Stimulated activated naive CD8-positive, alpha-beta T cell treated with anti-CD3 and anti-CD28 coated beads, Interleukin-15, Interleukin-2, amounts not matched to agents 100 ng/mL and 50 ng/mL, for 24 hours (primary cell): Measurements from ENCODE around the gene TNFRSF8.
A peak's percentile ranks its signal among the peaks of the same experiment; 100 is the strongest.

Experiments
- H3K27ac Mint-ChIP-seq: one replicate; pipeline ENCODE4 v1.8.0; 2021; ENCODE audit warnings: mild to moderate bottlenecking, mixed read lengths
- H3K27me3 Mint-ChIP-seq: one replicate; pipeline ENCODE4 v1.8.0; 2021; ENCODE audit warnings: mixed read lengths
- H3K36me3 Mint-ChIP-seq: one replicate; pipeline ENCODE4 v1.8.0; 2021; ENCODE audit warnings: low read depth, mixed read lengths
- H3K4me1 Mint-ChIP-seq: one replicate; pipeline ENCODE4 v1.8.0; 2021; ENCODE audit warnings: low read depth, mixed read lengths
- H3K4me3 Mint-ChIP-seq: one replicate; pipeline ENCODE4 v1.8.0; 2021; ENCODE audit warnings: mild to moderate bottlenecking, mixed read lengths
- H3K9me3 Mint-ChIP-seq: one replicate; pipeline ENCODE4 v1.8.0; 2021; ENCODE audit warnings: mixed read lengths

Gene TNFRSF8

DNA sequence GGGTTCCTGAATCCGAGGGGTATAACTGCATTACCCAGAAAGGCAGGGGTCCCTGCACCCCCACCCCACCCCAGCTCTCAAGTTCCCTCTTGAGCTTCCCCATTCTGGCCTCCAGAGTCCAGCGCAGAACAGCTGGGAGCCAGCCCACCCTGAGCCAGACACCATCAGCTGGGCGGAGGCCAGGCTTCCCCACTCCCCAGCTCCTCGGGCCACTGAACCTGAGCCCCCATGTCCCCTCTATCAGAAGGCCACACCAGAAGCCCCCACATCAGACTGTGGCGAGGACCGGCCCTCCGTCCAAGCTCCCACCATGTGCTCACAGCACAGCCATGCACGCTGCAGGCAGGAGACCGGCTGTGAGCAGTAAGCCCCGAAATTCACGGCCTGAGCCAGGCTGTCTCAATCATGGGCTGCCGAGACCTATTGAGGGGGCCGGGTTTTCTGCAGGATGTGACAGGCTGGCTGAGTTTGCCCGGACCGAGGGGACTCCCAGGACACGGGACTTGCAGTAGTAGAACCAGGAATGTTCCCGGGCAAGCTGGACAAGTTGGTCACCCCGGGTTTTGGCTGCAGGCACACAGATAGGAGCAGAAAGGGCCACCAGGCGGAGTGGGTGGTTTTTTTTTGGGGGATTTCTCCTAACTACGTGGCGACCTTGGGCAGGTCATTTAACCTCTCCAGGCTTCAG lies 78.2 kb downstream of the TNFRSF8 start:
- peaks cover 37% of the 10 kb centered on the region for H3K4me1 Mint-ChIP-seq
- no peak overlapping the region for H3K27ac Mint-ChIP-seq
- H3K4me3 Mint-ChIP-seq, result no peak overlapping the region

GRCh38 chr1:12142141-12142823 lies 79.2 kb downstream of the TNFRSF8 start:
- Mint-ChIP-seq H3K4me3 (no peak overlapping the region), H3K4me1 (peaks cover 47% of the 10 kb centered on the region), H3K36me3 (no peaks in the 10 kb centered on the region), H3K27me3 (no peaks in the 10 kb centered on the region), H3K9me3 (no peaks in the 10 kb centered on the region), H3K27ac (no peak overlapping the region)

More for the DNA sequence above, 78.2 kb downstream of the TNFRSF8 start:
- Mint-ChIP-seq H3K36me3 (no peaks in the 10 kb centered on the region), H3K27me3 (no peaks in the 10 kb centered on the region), H3K9me3 (no peaks in the 10 kb centered on the region)

- H3K27me3 Mint-ChIP-seq, result no peaks in the 10 kb centered on the region
- H3K4me1 Mint-ChIP-seq, result peaks cover 55% of the 10 kb centered on the region
- no peaks in the 10 kb centered on the region for H3K36me3 Mint-ChIP-seq
- peak overlapping the region; percentile 86 for H3K27ac Mint-ChIP-seq
- H3K9me3 Mint-ChIP-seq, result no peaks in the 10 kb centered on the region
- H3K4me3 Mint-ChIP-seq, result no peak overlapping the region
These were observed 80.0 kb downstream of the TNFRSF8 start for GRCh38 chr1:12142891-12143630.

DNA sequence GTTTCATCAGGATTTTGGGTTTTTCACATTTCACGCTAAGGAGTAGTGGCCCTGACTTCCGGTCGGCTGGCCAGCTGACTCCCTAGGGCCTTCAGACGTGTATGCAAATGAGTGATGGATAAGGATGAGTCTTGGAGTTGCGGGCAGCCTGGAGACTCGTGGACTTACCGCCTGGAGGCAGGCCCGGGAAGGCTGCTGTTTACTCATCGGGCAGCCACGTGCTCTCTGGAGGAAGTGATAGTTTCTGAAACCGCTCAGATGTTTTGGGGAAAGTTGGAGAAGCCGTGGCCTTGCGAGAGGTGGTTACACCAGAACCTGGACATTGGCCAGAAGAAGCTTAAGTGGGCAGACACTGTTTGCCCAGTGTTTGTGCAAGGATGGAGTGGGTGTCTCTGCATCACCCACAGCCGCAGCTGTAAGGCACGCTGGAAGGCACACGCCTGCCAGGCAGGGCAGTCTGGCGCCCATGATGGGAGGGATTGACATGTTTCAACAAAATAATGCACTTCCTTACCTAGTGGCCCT lies 80.6 kb downstream of the TNFRSF8 start:
- H3K4me1 Mint-ChIP-seq, result peaks cover 61% of the 10 kb centered on the region
- H3K27me3 Mint-ChIP-seq, result no peaks in the 10 kb centered on the region
- H3K9me3 Mint-ChIP-seq, result no peaks in the 10 kb centered on the region
- peak overlapping the region; percentile 30 for H3K4me3 Mint-ChIP-seq
- peak overlapping the region; percentile 86 for H3K27ac Mint-ChIP-seq
- H3K36me3 Mint-ChIP-seq, result no peaks in the 10 kb centered on the region

DNA sequence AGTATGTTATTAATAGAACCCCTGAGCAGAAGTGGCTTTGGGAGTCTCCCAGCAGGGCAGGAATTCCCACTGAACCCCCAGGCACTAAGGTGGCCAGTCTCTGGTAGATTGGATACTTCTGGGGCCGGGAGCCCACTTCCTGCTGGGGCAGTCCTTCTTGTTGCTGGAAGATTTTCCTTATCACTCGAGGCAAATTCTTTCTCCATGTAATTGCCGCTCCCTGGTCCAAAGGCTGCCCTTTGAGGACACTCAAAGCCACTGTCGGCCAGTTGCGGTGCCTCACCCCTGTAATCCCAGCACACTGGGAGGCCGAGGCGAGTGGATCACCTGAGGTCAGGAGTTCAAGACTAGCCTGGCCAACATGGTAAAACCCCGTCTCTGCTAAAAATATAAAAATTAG lies 81.1 kb downstream of the TNFRSF8 start:
- peaks cover 64% of the 10 kb centered on the region for H3K4me1 Mint-ChIP-seq
- no peaks in the 10 kb centered on the region for H3K9me3 Mint-ChIP-seq
- H3K4me3 Mint-ChIP-seq, result no peak overlapping the region
- peak overlapping the region; percentile 86 for H3K27ac Mint-ChIP-seq
- H3K27me3 Mint-ChIP-seq, result no peaks in the 10 kb centered on the region
- no peaks in the 10 kb centered on the region for H3K36me3 Mint-ChIP-seq

DNA sequence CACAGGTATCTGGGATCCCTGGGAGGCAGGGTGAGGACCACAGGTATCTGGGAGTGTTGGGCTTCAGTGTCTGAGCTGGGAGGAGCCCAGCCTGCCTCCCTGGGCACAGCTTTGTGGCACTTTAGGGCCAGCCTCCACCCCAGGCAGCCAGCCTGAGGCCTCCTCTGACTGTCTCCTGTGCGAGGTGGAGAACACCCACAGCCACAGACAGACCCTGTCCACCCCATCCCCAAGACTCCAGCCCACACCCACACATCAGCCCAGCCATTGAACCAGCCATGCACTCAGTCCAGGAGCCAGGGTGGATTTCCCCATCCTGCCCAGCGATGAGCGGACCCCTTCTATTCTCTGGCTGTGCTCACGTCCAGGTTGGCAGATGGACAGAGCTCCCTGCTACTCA lies 81.9 kb downstream of the TNFRSF8 start:
- Mint-ChIP-seq H3K9me3 (peaks cover 3% of the 10 kb centered on the region), H3K4me1 (peaks cover 68% of the 10 kb centered on the region), H3K36me3 (peaks cover 5% of the 10 kb centered on the region), H3K27me3 (no peaks in the 10 kb centered on the region), H3K27ac (no peak overlapping the region), H3K4me3 (no peak overlapping the region)

GRCh38 chr1:12145616-12146342 lies 82.7 kb downstream of the TNFRSF8 start:
- Mint-ChIP-seq H3K27me3 (no peaks in the 10 kb centered on the region), H3K4me3 (no peak overlapping the region), H3K36me3 (peaks cover 5% of the 10 kb centered on the region), H3K27ac (no peak overlapping the region), H3K9me3 (peaks cover 3% of the 10 kb centered on the region), H3K4me1 (peaks cover 76% of the 10 kb centered on the region)

DNA sequence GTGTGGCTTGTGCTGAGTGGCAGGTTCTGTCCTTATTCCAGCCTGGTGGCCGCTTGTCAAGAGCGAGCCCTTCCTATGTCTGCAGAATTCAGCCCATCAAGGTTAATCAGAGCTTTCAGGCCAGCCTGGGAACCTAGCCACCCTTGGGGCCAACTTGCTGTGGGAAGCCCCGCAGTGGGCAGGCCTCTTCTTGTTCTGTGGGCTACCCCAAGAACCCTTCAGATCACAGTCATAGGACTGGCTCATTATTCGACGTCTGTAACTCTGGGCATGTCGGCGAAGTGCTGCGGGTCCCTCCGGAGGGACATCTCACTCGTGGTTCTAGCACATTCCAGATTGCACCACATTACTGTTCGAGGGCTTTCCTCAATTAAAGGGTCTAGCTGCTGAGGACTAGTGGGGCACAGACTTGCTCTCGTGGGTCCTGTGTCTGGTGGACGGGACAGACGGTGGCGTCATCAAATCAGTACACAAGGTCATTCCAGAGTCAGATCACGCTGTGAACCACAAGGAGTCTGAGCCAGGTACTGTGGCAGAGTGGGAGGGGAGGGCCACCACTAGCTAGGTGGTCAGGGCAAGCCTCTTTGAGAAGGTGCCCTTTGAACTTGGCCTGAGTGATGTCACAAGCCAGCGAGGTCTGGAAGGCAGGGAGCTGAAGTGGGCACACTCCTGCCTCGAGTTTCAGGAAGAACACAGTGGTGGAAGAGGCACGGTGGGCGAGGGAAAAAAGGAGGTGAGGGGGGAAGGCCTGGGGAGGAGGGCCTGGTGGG lies 83.4 kb downstream of the TNFRSF8 start:
- Mint-ChIP-seq H3K9me3 (peaks cover 7% of the 10 kb centered on the region), H3K27me3 (no peaks in the 10 kb centered on the region), H3K36me3 (peaks cover 5% of the 10 kb centered on the region), H3K4me3 (no peak overlapping the region), H3K4me1 (peaks cover 84% of the 10 kb centered on the region), H3K27ac (peak overlapping the region; percentile 34)

- no peaks in the 10 kb centered on the region for H3K27me3 Mint-ChIP-seq
- peak overlapping the region; percentile 34 for H3K27ac Mint-ChIP-seq
- H3K4me1 Mint-ChIP-seq, result peaks cover 91% of the 10 kb centered on the region
- H3K4me3 Mint-ChIP-seq, result no peak overlapping the region
- peaks cover 5% of the 10 kb centered on the region for H3K36me3 Mint-ChIP-seq
- peaks cover 7% of the 10 kb centered on the region for H3K9me3 Mint-ChIP-seq
These were observed 84.1 kb downstream of the TNFRSF8 start for GRCh38 chr1:12147201-12147701.

DNA sequence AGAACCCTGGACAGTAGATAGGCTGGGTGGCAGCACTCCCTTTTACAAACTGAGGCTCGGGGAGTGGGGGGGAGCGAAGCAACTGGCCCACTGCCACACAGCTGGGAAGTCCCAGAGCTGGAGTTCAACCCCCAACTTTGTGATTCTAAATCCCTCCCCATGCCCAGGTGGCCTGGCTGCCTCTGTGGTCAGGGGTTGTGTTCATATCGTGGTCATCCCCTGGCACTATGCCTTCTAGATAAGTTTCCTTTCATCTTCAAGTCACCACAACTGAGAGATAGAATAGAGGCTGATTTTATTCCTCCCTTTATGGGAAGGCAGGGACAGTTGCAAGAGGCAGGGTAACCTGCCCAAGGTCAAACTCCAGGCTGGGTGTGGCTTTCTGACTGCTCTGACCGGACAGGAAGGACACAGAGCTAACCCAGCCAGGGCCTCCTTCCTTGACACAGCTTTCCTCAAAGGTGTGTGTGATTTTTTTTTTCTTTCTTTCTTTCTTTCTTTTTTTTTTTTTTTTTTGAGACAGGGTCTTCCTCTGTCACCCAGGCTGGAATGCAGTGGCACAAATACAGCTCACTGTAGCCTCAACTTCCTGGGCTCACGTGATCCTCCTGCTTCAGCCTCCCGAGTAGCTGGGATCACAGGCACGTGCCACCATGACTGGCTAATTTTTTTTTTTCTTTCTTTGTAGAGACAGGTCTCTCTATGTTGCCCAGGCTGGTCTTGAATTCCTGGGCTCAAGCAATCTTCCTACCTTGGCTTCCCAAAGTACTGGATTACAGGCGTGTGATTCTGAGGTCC lies 85.3 kb downstream of the TNFRSF8 start:
- no peaks in the 10 kb centered on the region for H3K27me3 Mint-ChIP-seq
- no peak overlapping the region for H3K4me3 Mint-ChIP-seq

DNA sequence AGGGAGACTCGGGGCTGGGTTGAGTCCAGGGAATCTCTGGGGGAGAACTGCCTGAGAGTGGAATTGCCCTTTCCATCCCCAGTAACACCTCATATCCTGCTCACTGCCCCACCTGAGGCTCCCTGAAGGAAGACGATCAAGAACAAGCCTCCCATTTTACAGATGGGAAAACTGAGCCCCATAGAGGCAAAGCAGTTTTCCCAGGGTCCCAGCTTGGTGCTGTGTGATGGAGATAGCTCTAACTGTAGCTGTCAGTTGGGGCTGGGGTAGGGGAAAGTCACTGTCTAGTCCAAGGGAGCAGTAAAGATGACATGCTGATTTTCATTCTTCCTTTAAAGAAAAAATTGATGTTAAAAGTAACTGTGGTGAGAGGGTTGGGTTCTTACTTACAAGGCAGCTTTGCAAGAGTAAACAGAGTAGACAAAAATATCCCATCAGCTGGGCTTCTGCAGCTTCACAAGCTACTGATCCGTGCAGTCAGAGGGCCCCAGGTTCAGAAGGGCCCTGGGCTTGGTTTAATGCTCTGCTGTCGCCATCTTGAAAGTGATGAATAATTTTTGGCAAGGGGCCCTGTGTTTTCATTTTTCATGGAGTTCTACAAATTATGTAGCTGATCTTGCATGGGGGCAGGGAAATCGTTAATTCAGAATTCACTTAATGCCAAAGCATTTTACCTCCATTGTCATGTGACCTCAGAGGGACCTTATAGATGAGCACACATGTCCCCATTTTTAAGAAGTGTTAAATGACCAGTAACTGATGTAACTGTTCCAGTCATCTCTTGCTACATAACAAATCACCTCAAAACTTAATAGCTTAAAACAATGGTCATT lies 86.1 kb downstream of the TNFRSF8 start:
- peaks cover 90% of the 10 kb centered on the region for H3K4me1 Mint-ChIP-seq
- H3K27me3 Mint-ChIP-seq, result no peaks in the 10 kb centered on the region
- no peak overlapping the region for H3K4me3 Mint-ChIP-seq
- peaks cover 5% of the 10 kb centered on the region for H3K36me3 Mint-ChIP-seq
- peak overlapping the region; percentile 71 for H3K27ac Mint-ChIP-seq
- H3K9me3 Mint-ChIP-seq, result peaks cover 7% of the 10 kb centered on the region

More for the DNA sequence above, 85.3 kb downstream of the TNFRSF8 start:
- H3K4me1 Mint-ChIP-seq, result peaks cover 94% of the 10 kb centered on the region
- no peak overlapping the region for H3K27ac Mint-ChIP-seq
- peaks cover 7% of the 10 kb centered on the region for H3K9me3 Mint-ChIP-seq
- peaks cover 5% of the 10 kb centered on the region for H3K36me3 Mint-ChIP-seq

DNA sequence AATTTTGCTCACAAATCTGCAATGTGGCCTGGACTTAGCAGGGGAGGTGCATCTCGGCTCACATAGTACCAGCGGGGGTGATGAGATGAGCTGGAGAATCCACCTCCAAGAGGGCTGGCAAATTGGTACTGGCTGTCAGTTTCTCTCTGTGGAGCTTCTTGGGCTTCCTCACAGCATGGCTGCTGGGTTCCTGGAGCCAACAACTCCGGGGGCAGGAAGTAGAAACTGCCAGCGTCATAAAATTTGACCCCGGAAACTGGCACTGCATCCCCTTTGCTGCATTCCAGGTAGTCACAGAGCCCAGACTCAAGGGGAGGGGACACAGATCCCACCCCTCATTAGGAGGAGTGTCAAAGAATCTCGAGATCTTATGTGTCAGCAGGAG lies 86.7 kb downstream of the TNFRSF8 start:
- H3K9me3 Mint-ChIP-seq, result peaks cover 7% of the 10 kb centered on the region
- peaks cover 86% of the 10 kb centered on the region for H3K4me1 Mint-ChIP-seq
- no peak overlapping the region for H3K4me3 Mint-ChIP-seq
- H3K27ac Mint-ChIP-seq, result peak overlapping the region; percentile 71
- no peaks in the 10 kb centered on the region for H3K27me3 Mint-ChIP-seq
- H3K36me3 Mint-ChIP-seq, result peaks cover 5% of the 10 kb centered on the region
